PC-9 (cell line): ENCODE measurements around the gene HOXA1. TPM values are rescaled to one million over a fixed set of nuclear protein-coding genes. Genes with fewer than 3 reads are reported as not detected.

ENCODE experiments used
- total RNA-seq: library from RNA; stranded (reverse); gene quantifications from 2 replicates; pipeline ENCODE4 v1.2.3, GENCODE V29; 2021

The HOXA1 gene
- total RNA-seq, 1 experiment from 2014 or later = 2.2 TPM

Other genes starting within 250 kb of the HOXA1 start
- 59.2 and 74.9 TPM in 2 replicates for gene SKAP2, start 231.4 kb downstream of the HOXA1 start, total RNA-seq
- gene HOXA2, start 6.7 kb upstream of the HOXA1 start, total RNA-seq = 6.1 and 6.5 TPM in 2 replicates
- not detected in 2 replicates for gene HOXA4, start 34.8 kb upstream of the HOXA1 start, total RNA-seq
- gene HOXA5, start 47.7 kb upstream of the HOXA1 start, total RNA-seq = 0.63 and 1.0 TPM in 2 replicates
- gene HOXA6, start 51.8 kb upstream of the HOXA1 start, total RNA-seq = 0.65 and 1.2 TPM in 2 replicates
- gene HOXA3, start 56.6 kb upstream of the HOXA1 start, total RNA-seq = 50.5 and 53.1 TPM in 2 replicates
- gene HOXA7, start 60.7 kb upstream of the HOXA1 start, total RNA-seq = not detected in 2 replicates
- 1.9 and 2.5 TPM in 2 replicates for gene HOXA9, start 69.5 kb upstream of the HOXA1 start, total RNA-seq
- not detected in 2 replicates for gene HOXA10, start 78.3 kb upstream of the HOXA1 start, total RNA-seq
- 0.26 and 0.43 TPM in 2 replicates for gene HOXA11, start 89.2 kb upstream of the HOXA1 start, total RNA-seq
- gene HOXA13, start 104.1 kb upstream of the HOXA1 start, total RNA-seq = 0.35 and 0.40 TPM in 2 replicates
- gene EVX1, start 146.8 kb upstream of the HOXA1 start, total RNA-seq = not detected in 2 replicates